ELR (cell line): ENCODE data around the gene NUDC.
"Not testable (repeated sequence)": the region's sequence is repeated elsewhere in the genome, so short reads cannot be mapped to it uniquely, and the experiment has no call there.

Experiments
- DNase-seq: peaks from one replicate; pipeline ENCODE4 v3.0.0-alpha.2; 2015; ENCODE audit warnings: low read depth

The NUDC gene

GRCh38 chr1:26989403-26990109, 68.0 kb downstream of the NUDC start:
- not testable (repeated sequence) for DNase-seq

- peak; percentile 83 for DNase-seq
Measured at GRCh38 chr1:26991310-26992116, 70.0 kb downstream of the NUDC start.

GRCh38 chr1:26993237-26994019, 71.9 kb downstream of the NUDC start, which contains the start of gene TRNP1:
Gene TRNP1 (plus strand): TSS chr1:26993692. CDS start chr1:26993787, 95 bp downstream.
- peak; percentile 85 for DNase-seq

GRCh38 chr1:26994020-26994786, 72.7 kb downstream of the NUDC start:
- DNase-seq = no peak

- DNase-seq = peak; percentile 50
Measured at GRCh38 chr1:26994787-26995517, 73.4 kb downstream of the NUDC start.

- peak; percentile 77 for DNase-seq
Measured at GRCh38 chr1:26996024-26996423, 74.5 kb downstream of the NUDC start.
